ENCODE measurements around the gene PCNX1.
A peak's percentile ranks its signal among the peaks of the same experiment; 100 is the strongest.
"Not testable (repeated sequence)": the region's sequence is repeated elsewhere in the genome, so short reads cannot be mapped to it uniquely, and the experiment has no call there.

Gene PCNX1

DNA sequence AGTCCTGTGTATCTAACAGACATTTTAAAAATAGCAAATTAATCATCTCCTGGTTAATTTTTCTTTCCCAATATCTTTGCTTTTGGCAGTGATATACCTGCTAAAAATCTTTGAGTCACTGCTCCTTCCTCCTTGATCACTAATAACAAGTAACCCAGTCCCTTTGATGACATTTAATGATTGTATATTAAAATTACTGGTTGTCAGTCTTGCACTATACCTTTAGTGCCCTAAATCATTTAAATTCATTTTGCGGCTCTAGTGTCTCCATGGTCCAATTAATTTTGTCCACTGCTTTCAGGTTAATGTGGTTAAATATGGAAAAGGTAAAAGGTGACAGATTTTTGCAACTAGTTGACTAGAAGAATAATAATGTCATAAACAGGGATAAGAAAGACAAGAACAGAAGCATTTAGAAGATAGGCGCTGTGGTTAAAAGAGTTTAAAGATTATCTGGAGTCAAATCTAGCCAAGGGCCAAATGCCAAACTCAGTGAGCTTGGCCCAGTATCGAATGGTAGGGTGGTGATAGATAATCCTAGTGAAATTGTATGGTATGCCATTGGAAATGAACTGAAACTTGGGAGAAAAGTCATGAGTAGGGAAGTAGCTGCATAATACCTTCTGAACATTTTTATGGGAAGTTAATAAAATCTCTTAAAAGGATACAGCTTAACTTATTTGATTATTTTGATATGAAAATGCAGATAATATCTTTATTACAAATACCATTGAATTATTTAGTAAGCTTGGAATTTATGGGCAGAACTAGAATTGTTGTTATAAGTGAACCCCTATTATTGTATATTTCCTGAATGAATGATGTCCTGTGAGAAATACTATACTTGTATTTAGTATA is 115.0 kb downstream of the PCNX1 start:
- no peak for DNase-seq

DNA sequence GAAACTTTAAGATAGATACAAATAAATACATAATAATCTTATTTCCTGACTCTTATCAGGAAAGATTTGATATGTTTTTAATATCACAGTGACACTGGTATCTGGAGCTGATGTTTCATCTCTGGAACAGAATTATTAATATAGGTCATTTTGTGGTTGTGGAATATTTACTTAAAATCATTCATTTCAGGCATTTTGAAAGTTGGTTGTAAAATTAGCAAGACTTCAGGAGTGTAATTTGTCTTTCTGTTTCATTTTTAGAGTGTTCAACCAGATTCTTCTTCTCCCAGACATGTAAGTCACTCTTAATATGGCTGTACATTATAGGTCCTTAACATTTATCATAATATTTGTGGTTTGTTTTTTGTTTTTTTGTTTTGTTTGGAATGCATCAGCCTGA is 115.7 kb downstream of the PCNX1 start:
- DNase-seq: no peak

GRCh38 chr14:71029236-71029781 is 122.0 kb downstream of the PCNX1 start:
- no peak for DNase-seq

DNA sequence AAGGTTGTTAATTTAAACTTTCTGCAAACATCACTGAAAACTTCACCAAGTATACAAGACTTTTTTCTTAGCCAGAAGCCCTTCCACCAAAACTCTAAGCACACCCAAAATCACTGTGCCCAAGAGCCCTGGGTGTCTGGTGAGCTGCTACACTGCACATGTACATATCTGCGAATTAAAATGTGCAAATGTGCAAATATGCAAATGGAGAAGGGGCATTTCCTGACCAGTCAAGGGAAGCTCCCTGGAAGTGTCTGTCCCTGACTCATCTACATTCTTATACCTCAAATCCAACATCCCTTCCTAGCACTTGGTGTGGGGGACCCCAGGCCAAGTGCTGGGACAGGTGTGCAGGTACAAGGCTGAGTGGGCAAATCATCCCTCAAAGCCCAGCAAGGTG is 123.7 kb downstream of the PCNX1 start:
- no peak for DNase-seq

- DNase-seq: no peak
Observed at GRCh38 chr14:71036433-71036832, 129.2 kb downstream of the PCNX1 start.

GRCh38 chr14:71048393-71048792 is 141.1 kb downstream of the PCNX1 start:
- no peak for DNase-seq

- DNase-seq: no peak
Observed at GRCh38 chr14:71049435-71050133, 142.3 kb downstream of the PCNX1 start.

GRCh38 chr14:71050227-71050823 is 143.1 kb downstream of the PCNX1 start:
- peak; percentile 26 for DNase-seq

- DNase-seq: no peak
Observed at GRCh38 chr14:71054706-71055105, 147.4 kb downstream of the PCNX1 start.

- DNase-seq: no peak
Observed at GRCh38 chr14:71056168-71056567, 148.9 kb downstream of the PCNX1 start.

GRCh38 chr14:71060274-71060673 is 153.0 kb downstream of the PCNX1 start:
- no peak for DNase-seq

DNA sequence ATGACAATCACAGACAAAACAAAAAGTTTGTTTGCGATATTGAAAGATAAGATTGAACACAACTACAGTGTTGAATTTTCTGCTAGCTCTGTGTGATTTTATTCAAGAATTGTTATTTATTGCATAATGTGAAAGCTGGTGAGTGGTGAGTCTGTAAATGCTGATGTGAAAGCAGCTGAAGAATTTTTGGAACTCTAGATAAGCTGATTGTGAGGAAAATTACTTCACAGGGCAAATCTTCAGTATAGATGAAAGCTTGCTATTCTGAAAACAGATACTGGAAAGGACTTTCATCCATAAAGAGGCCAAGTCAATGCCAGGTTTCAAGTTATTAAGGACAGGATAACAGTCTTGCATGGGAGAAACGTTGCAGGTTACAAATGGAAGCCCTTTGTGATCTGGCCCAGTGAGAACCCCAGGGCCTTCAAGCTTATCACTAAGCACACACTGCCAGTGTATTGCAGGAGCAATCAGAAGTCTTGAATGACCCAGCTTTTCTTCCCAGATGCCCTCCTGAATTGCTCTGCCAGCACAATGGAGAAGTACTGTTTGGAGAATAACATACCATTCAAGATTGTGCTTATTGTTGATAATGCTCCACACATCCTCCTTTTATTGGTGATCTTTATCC is 153.7 kb downstream of the PCNX1 start:
- DNase-seq: no peak

DNA sequence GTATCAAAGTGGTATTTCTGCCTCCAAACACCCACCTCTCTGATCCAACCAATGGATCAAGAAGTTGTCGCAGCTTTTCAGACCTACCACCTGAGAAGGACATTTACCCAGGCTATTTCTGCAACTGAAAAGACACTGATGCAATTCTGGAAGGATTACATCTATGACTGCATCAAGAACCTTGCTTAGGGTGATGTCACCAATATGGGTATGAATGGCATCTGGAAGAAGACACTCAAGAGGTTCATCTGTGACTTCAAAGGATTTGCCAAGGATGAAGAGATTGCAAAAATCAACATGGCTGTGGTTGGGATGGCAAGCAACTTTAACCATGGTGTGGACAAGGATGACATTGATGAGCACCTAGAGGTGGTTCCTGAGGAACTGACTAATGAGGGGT is 154.2 kb downstream of the PCNX1 start:
- no peak for DNase-seq

DNA sequence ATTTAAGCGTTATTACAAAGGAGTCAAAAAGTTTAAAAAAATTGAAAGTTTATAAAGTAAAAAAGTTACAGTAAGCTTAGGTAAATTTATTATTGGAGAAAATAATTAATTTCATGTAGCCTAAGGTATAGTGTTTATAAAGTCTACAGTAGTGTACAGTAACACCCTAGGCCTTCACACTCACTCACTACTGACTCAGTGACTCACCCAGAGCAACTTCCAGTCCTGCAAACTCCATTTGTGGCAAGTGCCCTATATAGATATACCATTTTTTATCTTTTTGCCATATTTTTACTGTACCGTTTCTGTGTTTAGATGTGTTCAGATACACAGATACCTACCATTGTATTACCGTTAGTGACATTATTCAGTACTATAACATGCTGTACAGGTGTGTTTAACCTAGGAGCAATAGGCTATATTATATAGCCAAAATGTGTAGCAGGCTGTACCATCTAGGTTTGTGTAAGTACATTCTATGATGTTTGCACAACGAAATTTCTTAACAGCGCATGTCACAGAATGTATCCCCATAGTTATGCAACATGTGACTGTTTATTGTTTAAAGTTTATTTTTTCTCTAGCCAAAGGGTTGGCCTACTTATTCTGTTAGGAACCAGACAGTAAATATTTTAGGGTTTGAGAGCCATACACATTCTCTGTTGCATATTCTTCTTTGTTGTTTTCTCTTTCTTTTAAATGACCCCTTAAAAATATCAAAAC is 155.5 kb downstream of the PCNX1 start:
- no peak for DNase-seq

DNA sequence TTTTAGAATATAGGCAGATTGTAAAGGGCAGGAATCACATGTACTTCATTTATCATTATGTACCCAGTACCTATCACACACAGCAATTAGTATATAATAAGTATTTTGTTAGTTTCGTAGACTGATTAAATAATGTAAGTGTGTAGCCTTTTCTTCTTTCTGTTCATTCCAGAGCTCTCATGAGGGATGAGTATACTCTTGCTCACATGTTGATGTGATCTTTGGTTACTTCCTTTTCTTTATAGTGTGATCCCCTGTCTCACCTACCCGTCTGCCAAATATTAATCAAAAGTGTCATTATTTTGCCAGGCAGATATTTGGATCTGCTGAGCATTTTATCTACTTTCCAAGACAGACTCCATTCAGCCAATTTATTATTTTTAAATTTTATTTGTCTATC is 156.1 kb downstream of the PCNX1 start:
- DNase-seq: no peak

- DNase-seq: not testable (repeated sequence)
Observed at GRCh38 chr14:71064747-71065146, 157.5 kb downstream of the PCNX1 start.

DNA sequence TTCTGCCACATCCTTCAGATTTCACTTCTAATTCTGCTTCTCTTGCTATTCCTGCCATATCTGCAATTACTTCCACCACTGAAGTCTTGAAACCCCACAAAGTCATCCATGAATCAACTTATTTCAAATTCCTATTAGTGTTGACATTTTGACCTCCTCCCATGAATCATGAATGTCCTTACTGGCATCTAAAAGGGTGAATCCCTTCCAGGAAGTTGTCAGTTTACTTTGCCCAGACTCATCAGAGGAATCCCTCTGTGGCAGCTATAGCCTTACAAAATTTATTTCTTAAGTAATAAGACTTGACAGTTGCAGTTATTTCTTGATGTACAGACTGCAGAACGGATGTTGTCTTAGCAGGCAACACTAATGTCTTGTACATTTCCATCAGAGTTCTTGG is 162.9 kb downstream of the PCNX1 start:
- no peak for DNase-seq

- no peak for DNase-seq
Observed at GRCh38 chr14:71071042-71071441, 163.8 kb downstream of the PCNX1 start.

- no peak for DNase-seq
Observed at GRCh38 chr14:71076462-71077092, 169.3 kb downstream of the PCNX1 start.

DNA sequence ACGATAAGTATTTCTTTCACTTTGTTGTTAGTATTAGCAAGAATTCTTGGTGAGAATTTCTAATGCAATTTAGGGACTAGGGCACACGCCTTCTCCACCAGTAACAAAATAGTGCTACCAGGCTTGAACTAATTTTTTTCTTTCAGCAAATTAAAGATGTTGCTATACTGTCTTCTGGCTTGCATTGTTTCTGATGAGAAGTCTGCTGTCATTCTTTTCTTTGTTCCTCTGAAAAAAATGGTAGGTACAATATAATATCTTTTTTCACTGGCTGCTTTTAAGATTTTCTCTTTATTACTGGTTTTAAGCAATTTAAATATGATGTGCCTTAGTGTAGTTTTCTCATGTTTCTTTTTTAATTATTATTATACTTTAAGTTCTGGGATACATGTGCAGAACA is 171.2 kb downstream of the PCNX1 start:
- no peak for DNase-seq

DNA sequence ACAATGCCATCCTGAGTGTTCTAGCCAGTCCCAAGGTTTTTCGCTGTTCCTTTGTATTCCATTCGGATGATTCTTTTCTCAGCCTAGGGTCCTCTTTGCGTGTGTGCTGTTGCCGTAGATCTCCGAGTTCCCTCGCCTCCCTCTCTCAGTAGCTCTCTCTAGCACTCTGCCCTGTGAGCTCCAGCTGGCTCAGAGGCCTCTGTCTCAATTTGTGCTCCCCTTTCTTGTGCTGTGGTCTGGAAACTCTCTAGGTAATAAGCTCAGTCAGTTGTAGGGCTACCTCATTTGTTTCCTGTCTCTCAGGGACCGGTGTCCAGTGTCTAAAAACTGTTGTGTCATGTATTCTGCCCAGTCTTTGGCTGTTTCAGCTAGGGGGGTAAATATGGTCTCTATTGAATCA is 179.3 kb downstream of the PCNX1 start:
- DNase-seq: no peak

DNA sequence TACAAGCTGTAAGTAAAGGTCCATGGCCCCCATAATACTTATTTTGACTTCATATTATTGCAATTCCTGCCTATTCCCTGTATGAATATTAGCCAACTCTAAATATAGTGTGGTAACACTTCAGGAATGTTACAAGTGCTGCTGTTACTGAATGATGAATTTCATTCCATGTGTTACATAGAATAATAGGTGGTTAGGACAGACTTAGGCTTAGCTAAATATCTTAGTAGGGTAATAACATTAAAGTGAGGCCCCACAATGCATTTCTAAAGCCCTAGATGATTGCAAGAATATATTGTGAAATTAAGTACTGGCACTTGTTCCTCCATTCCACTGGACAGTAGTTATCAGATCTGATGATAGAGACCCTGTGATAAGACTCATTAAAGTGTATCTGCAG is 182.7 kb downstream of the PCNX1 start:
- DNase-seq: no peak
